Choroid plexus epithelial cell (primary cell): ENCODE data around the gene DENND1B.

ENCODE experiments used
- DNase-seq: peaks from one replicate; pipeline ENCODE4 v3.0.0-alpha.2; 2010; ENCODE audit warnings: low read depth
- H3K4me3 ChIP-seq: 2 replicates; pipeline ENCODE4 v1.5.1; 2011; ENCODE audit warnings: low read depth, mild to moderate bottlenecking, control low read depth, low read length, moderate library complexity
- CTCF ChIP-seq: conservative IDR thresholded peaks from 2 replicates; pipeline ENCODE4 v1.5.1; 2011; ENCODE audit warnings: low read depth, mild to moderate bottlenecking, control low read depth, inconsistent platforms, low read length, moderate library complexity

Gene DENND1B

GRCh38 chr1:197776351-197777105 lies 1.2 kb upstream of the DENND1B start:
- no peak for TF ChIP-seq CTCF
- no peak overlapping the region for H3K4me3 ChIP-seq
- peak; percentile 71 for DNase-seq

- H3K4me3 ChIP-seq = peak overlapping the region; percentile 73
- no peak for TF ChIP-seq CTCF
- DNase-seq = peak; percentile 24
These were observed 606 bp downstream of the DENND1B start for GRCh38 chr1:197774466-197775281.

- TF ChIP-seq CTCF = no peak
- H3K4me3 ChIP-seq = no peak overlapping the region
- no peak for DNase-seq
These were observed 1.4 kb downstream of the DENND1B start for GRCh38 chr1:197773856-197774255.

- no peak for DNase-seq
- TF ChIP-seq CTCF = no peak
- H3K4me3 ChIP-seq = no peak overlapping the region
These were observed 3.2 kb downstream of the DENND1B start for GRCh38 chr1:197771904-197772556.

GRCh38 chr1:197771386-197771785 lies 3.9 kb downstream of the DENND1B start:
- TF ChIP-seq CTCF = no peak

GRCh38 chr1:197770243-197770642 lies 5.0 kb downstream of the DENND1B start:
- H3K4me3 ChIP-seq = no peak overlapping the region
- DNase-seq = no peak
- TF ChIP-seq CTCF = no peak

More at GRCh38 chr1:197771386-197771785, 3.9 kb downstream of the DENND1B start:
- no peak for DNase-seq
- H3K4me3 ChIP-seq = no peak overlapping the region
